Stimulated activated naive CD8-positive, alpha-beta T cell treated with anti-CD3 and anti-CD28 coated beads, Interleukin-15, amount 100 ng/mL, for 72 hours (primary cell): ENCODE measurements around the gene SLC16A10.
A peak's percentile ranks its signal among the peaks of the same experiment; 100 is the strongest.
"Not testable (repeated sequence)": the region's sequence is repeated elsewhere in the genome, so short reads cannot be mapped to it uniquely, and the experiment has no call there.

Experiments
- ATAC-seq: fragments of 150-1000 bp; cut with Tn5 transposase; 2 replicates; pipeline ENCODE4 v1.10.0; 2021; ENCODE audit warnings: mild to moderate bottlenecking, moderate library complexity
- DNase-seq, 2 donors: peaks; one replicate each; pipeline ENCODE4 v3.0.0; 2021 to 2022
- H3K27ac Mint-ChIP-seq, 2 donors: one replicate each; pipeline ENCODE4 v1.8.0; 2022; ENCODE audit warnings: mild to moderate bottlenecking in 2 of 2, mixed read lengths in 2 of 2, moderate library complexity in 2 of 2
- H3K27me3 Mint-ChIP-seq: one replicate; pipeline ENCODE4 v1.8.0; 2022; ENCODE audit warnings: mixed read lengths
- H3K4me1 Mint-ChIP-seq: one replicate; pipeline ENCODE4 v1.8.0; 2022; ENCODE audit warnings: mild to moderate bottlenecking, mixed read lengths
- H3K4me3 Mint-ChIP-seq, 2 donors: one replicate each; pipeline ENCODE4 v1.8.0; 2022; ENCODE audit warnings: mild to moderate bottlenecking in 2 of 2, mixed read lengths in 2 of 2, moderate library complexity in 1 of 2
- H3K9me3 Mint-ChIP-seq, 2 donors: one replicate each; pipeline ENCODE4 v1.8.0; 2022; ENCODE audit warnings: mixed read lengths in 2 of 2

The SLC16A10 gene

DNA sequence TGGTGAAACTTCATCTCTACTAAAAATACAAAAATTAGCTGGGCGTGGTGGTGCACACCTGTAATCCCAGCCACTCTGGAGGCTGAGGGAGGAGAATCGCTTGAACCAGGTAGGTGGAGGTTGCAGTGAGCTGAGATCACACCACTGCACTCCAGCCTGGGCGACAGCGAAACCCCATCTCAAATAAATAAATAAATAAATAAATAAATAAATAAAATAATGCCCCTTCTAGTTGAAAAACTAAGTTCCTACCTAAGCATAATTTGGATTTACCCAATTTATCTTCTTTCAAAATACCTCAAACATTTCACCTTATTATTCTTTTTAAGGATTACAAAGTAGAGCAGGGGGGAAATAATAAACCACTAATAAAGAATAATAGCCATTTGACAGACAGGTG is 116.2 kb downstream of the SLC16A10 start:
- H3K4me1 Mint-ChIP-seq = peaks cover 14% of the 10 kb centered on the region
- not testable (repeated sequence) for H3K9me3 Mint-ChIP-seq, H3K27ac Mint-ChIP-seq, H3K4me3 Mint-ChIP-seq, DNase-seq, H3K27me3 Mint-ChIP-seq, ATAC-seq

- H3K4me1 Mint-ChIP-seq = peaks cover 16% of the 10 kb centered on the region
- no peaks in the 10 kb centered on the region for H3K27me3 Mint-ChIP-seq
- H3K9me3 Mint-ChIP-seq = no peaks in the 10 kb centered on the region
- no peak overlapping the region for H3K27ac Mint-ChIP-seq
- DNase-seq (no peak), ATAC-seq (no peak)
- no peak overlapping the region for H3K4me3 Mint-ChIP-seq
Observed at GRCh38 chr6:111204305-111204704, 117.0 kb downstream of the SLC16A10 start.

DNA sequence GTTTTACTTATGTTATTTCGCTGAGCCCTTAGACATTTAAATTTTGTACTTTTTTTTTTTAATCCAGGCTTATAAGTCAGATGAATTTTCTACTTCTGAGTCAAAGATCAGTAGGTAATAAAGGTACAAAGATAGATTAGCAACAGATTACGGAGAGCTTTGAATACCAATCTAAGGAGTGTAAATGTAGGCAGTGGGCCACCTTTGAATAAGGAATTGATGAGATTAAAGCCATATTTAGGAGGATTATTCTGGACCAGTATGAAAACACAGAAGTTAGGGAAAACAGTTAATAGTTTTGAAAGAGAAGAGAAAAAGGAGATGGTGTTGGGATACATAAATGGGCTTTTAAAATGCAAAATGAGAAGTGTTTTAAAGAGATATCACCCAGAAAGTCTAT is 117.6 kb downstream of the SLC16A10 start:
- H3K27me3 Mint-ChIP-seq = no peaks in the 10 kb centered on the region
- no peak overlapping the region for H3K4me3 Mint-ChIP-seq
- peaks cover 18% of the 10 kb centered on the region for H3K4me1 Mint-ChIP-seq
- no peaks in the 10 kb centered on the region for H3K9me3 Mint-ChIP-seq
- H3K27ac Mint-ChIP-seq = no peak overlapping the region
- ATAC-seq (no peak), DNase-seq (no peak)

DNA sequence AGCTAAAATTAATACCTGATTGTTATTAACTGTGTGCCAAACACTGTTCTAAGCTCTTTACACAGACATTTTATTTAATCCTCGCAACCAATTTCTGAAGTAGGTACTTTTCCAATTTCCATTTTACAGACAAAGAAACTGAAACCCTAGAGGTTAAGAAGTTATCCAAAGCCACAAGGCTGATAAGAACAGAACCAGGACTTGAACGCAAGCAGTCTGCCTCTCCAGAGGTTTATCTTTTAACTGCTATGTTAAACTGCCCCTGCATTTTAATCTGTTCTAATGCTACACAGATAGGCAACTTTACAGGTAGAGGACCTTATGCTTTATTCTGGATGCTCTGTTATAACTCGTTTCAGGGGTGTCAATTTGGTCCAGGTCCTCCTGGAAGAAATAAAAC is 118.2 kb downstream of the SLC16A10 start:
- DNase-seq = no peak
- H3K4me3 Mint-ChIP-seq = no peak overlapping the region
- H3K27me3 Mint-ChIP-seq = no peaks in the 10 kb centered on the region
- no peak for ATAC-seq
- H3K27ac Mint-ChIP-seq = no peak overlapping the region
- peaks cover 20% of the 10 kb centered on the region for H3K4me1 Mint-ChIP-seq
- H3K9me3 Mint-ChIP-seq = no peaks in the 10 kb centered on the region

DNA sequence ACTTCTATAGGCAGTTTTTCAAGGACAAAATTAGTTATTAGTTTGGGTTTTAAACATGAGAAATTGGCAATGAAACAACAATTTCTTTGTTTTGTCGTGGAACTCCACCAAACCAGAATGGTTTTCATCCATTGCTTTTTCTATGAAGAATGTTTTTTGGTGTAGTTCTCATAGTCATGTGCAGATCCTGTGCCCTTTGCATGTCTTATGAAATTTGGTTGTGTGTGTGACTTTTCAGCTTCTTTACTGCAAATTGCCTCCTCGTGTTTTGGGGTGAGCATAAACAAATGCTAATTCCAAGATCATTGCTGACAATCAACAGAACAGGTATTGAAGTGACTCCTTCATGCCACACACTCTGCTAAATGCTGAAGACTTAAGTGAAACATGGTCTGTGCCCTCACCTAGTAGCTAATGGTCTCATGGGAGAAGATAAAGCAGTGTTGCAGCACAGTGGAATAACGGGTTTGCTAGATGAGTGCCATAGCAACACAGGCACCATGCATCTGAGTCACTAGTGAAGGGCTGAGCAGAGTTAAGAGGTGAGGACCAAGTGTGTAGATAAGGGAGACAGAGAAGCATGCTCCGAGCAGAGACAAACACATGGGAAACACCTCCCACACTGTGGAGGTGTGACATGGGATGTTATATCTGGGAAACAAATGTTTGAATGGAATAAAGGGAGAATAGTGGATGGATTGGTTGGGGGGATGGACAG is 120.0 kb downstream of the SLC16A10 start:
- Mint-ChIP-seq H3K27ac (no peak overlapping the region), H3K9me3 (no peaks in the 10 kb centered on the region), H3K4me1 (peaks cover 15% of the 10 kb centered on the region), H3K4me3 (no peak overlapping the region), H3K27me3 (no peaks in the 10 kb centered on the region)
- ATAC-seq = no peak
- no peak for DNase-seq

DNA sequence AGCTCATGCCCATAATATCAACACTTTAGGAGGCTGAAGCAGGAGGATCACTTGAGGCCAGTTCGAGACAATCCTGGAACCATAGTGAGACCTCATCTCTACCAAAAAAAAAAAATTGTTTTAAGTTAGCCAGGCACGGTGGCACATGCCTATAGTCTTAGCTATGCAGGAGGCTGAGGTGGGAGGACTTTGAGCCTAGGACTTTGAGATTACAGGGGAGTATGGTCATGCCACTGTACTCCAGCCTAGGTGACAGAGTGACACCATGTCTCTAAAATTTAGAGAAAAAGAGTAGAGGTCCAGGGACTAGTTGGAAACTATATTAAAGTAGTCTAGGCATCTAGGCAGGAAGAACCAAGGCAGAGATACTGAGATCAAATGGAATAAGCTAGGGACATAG is 121.6 kb downstream of the SLC16A10 start:
- DNase-seq (no peak), ATAC-seq (no peak)
- H3K27me3 Mint-ChIP-seq = no peaks in the 10 kb centered on the region
- H3K4me3 Mint-ChIP-seq = no peak overlapping the region
- H3K4me1 Mint-ChIP-seq = peaks cover 15% of the 10 kb centered on the region
- no peak overlapping the region for H3K27ac Mint-ChIP-seq
- H3K9me3 Mint-ChIP-seq = no peaks in the 10 kb centered on the region

- no peak overlapping the region for H3K27ac Mint-ChIP-seq
- DNase-seq (peak; percentile 16 to 45), ATAC-seq (peak; percentile 67)
- H3K4me1 Mint-ChIP-seq = peaks cover 15% of the 10 kb centered on the region
- no peaks in the 10 kb centered on the region for H3K9me3 Mint-ChIP-seq
- no peaks in the 10 kb centered on the region for H3K27me3 Mint-ChIP-seq
- H3K4me3 Mint-ChIP-seq = no peak overlapping the region
Observed at GRCh38 chr6:111210194-111210728, 123.0 kb downstream of the SLC16A10 start.

GRCh38 chr6:111211411-111212030 is 124.2 kb downstream of the SLC16A10 start:
- no peak for ATAC-seq
- Mint-ChIP-seq H3K27ac (no peak overlapping the region), H3K4me3 (no peak overlapping the region), H3K9me3 (no peaks in the 10 kb centered on the region), H3K27me3 (no peaks in the 10 kb centered on the region), H3K4me1 (peaks cover 15% of the 10 kb centered on the region)
- no peak for DNase-seq

- no peak for ATAC-seq
- Mint-ChIP-seq H3K27me3 (no peaks in the 10 kb centered on the region), H3K4me1 (peaks cover 15% of the 10 kb centered on the region), H3K4me3 (no peak overlapping the region), H3K27ac (no peak overlapping the region), H3K9me3 (no peaks in the 10 kb centered on the region)
- DNase-seq = no peak
Observed at GRCh38 chr6:111212625-111213024, 125.3 kb downstream of the SLC16A10 start.

GRCh38 chr6:111215131-111215530 is 127.8 kb downstream of the SLC16A10 start:
- H3K9me3 Mint-ChIP-seq = no peaks in the 10 kb centered on the region
- H3K27ac Mint-ChIP-seq = no peak overlapping the region
- no peak overlapping the region for H3K4me3 Mint-ChIP-seq
- no peak for ATAC-seq
- no peaks in the 10 kb centered on the region for H3K27me3 Mint-ChIP-seq
- no peak for DNase-seq
- peaks cover 5% of the 10 kb centered on the region for H3K4me1 Mint-ChIP-seq

- no peak for DNase-seq
- no peak overlapping the region for H3K4me3 Mint-ChIP-seq
- H3K4me1 Mint-ChIP-seq = peaks cover 14% of the 10 kb centered on the region
- no peaks in the 10 kb centered on the region for H3K27me3 Mint-ChIP-seq
- H3K9me3 Mint-ChIP-seq = no peaks in the 10 kb centered on the region
- no peak for ATAC-seq
- H3K27ac Mint-ChIP-seq = no peak overlapping the region
Observed at GRCh38 chr6:111219785-111220184, 132.5 kb downstream of the SLC16A10 start.

- ATAC-seq (no peak), DNase-seq (no peak)
- Mint-ChIP-seq H3K9me3 (no peaks in the 10 kb centered on the region), H3K4me3 (no peak overlapping the region), H3K4me1 (peaks cover 14% of the 10 kb centered on the region), H3K27ac (no peak overlapping the region), H3K27me3 (no peaks in the 10 kb centered on the region)
Observed at GRCh38 chr6:111220383-111221031, 133.2 kb downstream of the SLC16A10 start.

DNA sequence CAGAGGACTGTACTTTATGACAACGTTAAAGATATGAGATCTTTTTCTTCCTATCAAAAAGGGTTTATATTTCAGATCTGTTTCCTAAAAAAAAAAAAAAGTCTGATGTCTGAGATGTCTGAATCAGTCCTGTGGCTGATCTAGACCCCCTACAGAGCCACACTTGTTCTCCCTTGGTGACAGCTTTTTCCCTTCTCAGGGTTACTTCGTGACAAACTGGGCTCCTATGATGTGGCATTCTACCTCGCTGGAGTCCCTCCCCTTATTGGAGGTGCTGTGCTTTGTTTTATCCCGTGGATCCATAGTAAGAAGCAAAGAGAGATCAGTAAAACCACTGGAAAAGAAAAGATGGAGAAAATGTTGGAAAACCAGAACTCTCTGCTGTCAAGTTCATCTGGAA is 134.5 kb downstream of the SLC16A10 start:
- no peak for DNase-seq
- Mint-ChIP-seq H3K27ac (no peak overlapping the region), H3K9me3 (no peaks in the 10 kb centered on the region), H3K4me1 (peaks cover 14% of the 10 kb centered on the region), H3K27me3 (no peaks in the 10 kb centered on the region), H3K4me3 (no peak overlapping the region)
- ATAC-seq = no peak

- Mint-ChIP-seq H3K4me1 (peaks cover 14% of the 10 kb centered on the region), H3K9me3 (no peaks in the 10 kb centered on the region), H3K27ac (no peak overlapping the region), H3K4me3 (no peak overlapping the region), H3K27me3 (no peaks in the 10 kb centered on the region)
- ATAC-seq (no peak), DNase-seq (no peak)
Observed at GRCh38 chr6:111222341-111222740, 135.0 kb downstream of the SLC16A10 start.

DNA sequence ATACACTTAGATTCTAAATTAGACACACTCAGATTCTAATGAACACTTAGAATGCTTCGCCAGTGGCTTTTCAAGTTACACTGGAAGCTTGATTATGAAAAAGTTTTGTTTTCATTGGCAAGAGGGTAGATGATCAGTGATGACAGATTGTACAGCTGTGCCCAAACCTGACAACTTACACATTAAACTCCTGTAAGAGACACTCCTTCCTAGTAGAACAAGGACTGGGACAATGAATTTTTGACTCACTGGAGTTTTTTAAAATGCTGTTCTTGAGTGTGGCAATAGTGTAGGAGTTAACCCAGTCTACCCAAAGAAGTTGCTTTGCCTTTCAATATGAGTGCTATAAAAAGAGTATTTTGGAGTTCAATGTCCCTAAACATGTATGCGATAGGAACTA is 140.8 kb downstream of the SLC16A10 start:
- no peak overlapping the region for H3K4me3 Mint-ChIP-seq
- H3K9me3 Mint-ChIP-seq = peaks cover 0 to under 1% of the 10 kb centered on the region in 2 donors
- DNase-seq (no peak), ATAC-seq (no peak)
- H3K27me3 Mint-ChIP-seq = no peaks in the 10 kb centered on the region
- peak overlapping the region in 1 of 2 donors; percentile 25 for H3K27ac Mint-ChIP-seq
- H3K4me1 Mint-ChIP-seq = no peaks in the 10 kb centered on the region
